GM18511 (cell line): ENCODE data around the gene ATP6V1G2.

ENCODE experiments used
- ATAC-seq: cut with Tn5 transposase; IDR thresholded peaks from one replicate; pipeline ENCODE4 v1.9.1; 2021; ENCODE audit warnings: mild to moderate bottlenecking, moderate library complexity; ENCODE audit not compliant: unreplicated experiment

ATP6V1G2 gene

DNA sequence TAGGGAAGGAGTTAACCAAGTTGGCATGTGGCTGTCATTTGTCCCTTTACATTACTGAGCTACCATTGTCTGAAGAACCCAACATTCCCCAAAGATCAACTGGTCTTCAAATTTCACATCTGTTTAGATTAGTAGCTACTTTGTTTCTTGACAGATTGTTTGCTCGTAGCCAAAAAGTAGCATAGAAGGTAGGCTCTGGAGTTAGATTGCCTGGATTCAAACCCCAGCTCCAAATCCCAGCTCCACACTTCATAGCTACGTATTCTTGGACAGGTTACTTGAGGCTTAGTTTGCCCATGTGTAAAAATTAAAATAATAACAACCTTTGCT, 2.1 kb upstream of the ATP6V1G2 start:
- ATAC-seq: no peak

- no peak for ATAC-seq
Measured at GRCh38 chr6:31547727-31548543, 1.5 kb upstream of the ATP6V1G2 start.

DNA sequence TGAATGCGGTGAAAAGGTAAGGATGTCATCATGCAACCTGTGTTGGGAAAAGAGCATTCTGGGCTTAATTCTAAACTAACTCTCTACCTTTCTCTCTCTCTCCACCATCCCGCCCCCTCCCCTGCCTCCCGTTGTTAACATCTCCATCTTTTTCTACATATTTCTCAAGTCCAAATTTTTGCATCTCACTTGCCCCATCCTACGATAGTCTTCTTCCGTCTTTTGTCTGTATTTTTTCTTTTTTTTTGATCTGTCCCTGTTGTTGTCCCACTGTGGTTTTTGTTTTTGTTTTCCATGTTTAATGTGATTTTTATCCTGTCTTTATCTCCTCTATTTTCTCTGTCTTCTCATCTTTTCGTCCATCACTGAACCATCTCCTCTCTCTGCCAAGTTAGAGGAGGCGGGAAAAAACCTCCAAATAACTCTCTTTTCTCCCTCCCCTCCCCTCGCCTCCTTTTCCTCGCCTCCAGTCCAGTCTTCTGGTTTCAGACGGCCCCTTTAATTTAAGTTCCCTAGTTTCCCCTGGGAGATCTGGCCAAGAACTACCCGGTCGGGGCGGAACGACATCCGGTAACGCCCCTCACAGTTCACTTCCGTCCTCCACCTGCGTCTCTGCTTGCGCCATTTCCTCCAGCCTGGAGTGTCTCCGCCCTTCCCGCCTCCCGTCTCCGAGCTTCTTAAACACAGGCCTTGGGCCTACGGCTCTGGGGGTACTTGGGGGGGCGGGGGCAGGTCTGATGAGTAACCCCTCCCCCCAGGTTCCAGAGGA, 734 bp upstream of the ATP6V1G2 start, which contains the start of gene NFKBIL1:
Gene NFKBIL1, plus strand, starts transcription at position 651 of the 769 bp plus-strand sequence. Its CDS starts 87 bp downstream, at position 738.
- ATAC-seq: peak; percentile 72

DNA sequence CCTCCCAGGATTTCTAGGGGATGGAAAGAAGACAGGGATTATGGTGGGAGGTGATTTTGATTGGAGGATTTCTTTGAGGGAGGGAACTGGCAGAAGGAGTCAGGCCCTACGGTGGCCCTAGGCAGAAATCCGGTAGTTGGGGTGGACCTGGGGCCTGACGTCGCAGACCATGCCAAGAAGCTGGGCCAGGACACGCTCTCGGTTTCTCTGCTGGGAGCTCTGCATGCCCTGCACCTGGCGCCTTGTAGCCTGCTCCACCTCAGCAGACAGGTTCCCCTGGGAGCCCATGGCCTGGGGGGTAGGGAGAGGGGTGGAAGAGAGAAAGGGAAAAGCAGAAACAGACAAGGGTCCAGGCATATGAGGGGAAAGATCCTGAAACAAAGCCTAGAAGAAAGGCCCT, 1.1 kb downstream of the ATP6V1G2 start:
- ATAC-seq: no peak

GRCh38 chr6:31544676-31545075, 1.7 kb downstream of the ATP6V1G2 start:
- no peak for ATAC-seq

GRCh38 chr6:31543639-31544038, 2.8 kb downstream of the ATP6V1G2 start:
- ATAC-seq: no peak

- peak; percentile 80 for ATAC-seq
Measured at GRCh38 chr6:31541658-31542521, 4.5 kb downstream of the ATP6V1G2 start, which contains the start of gene DDX39B. TSS of gene DDX39B (minus strand) at chr6:31542003. CDS start at chr6:31540532, 1,471 bp downstream.

DNA sequence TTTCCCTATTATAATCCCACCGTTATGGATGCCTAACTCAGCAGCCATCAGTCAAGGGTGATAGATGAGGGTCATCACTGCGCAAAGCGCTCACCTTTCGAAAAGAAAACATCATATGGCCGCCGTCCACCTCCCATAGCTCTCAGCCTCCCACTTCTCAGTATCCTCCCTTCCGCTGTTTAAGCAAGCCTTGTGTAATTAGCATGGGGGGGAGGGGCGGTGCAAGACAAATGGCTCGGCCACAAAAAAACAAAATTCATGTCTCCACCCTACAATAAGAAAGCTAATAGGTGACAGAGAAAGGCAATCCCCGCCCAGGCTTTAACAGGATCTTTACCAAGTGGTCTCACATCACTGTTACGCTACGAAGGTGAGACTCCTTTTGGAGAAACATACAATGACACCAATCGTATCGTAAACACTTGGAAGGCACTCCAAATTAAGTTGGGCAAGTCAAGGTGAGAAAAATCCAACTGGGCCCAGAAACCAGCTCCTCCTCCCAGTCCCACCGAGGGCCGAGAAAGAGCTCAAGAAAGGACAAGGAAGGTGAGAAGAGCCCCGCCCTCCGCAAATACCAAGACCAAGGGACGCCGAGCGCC, 5.2 kb downstream of the ATP6V1G2 start:
- ATAC-seq: no peak

- no peak for ATAC-seq
Measured at GRCh38 chr6:31540640-31541039, 5.8 kb downstream of the ATP6V1G2 start.

DNA sequence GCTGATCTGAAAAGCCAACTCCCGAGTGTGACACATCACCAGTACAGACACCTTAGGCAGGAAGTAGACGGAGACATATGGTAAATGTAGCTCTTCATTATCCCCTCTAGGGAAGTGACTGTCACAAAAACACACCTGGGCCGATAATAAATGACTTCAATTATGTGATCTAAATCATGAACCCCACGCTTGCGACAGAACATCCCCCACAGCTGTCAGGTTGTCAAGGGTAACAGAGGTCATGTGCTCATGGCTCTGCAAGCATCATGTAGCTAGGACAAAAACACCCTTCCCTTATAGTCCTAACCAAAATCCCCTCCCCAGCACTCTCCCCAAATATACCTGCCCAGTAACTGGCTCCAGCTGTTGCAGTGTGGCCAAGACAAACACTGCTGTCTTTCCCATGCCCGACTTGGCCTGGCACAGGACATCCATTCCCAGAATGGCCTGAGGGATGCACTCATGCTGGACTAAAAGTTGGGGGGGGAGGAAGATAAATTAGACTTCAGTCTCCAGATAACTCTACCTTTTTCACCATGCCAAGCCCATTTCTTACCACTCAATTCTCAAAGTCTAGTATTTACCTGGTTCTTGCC, 7.5 kb downstream of the ATP6V1G2 start:
- no peak for ATAC-seq

DNA sequence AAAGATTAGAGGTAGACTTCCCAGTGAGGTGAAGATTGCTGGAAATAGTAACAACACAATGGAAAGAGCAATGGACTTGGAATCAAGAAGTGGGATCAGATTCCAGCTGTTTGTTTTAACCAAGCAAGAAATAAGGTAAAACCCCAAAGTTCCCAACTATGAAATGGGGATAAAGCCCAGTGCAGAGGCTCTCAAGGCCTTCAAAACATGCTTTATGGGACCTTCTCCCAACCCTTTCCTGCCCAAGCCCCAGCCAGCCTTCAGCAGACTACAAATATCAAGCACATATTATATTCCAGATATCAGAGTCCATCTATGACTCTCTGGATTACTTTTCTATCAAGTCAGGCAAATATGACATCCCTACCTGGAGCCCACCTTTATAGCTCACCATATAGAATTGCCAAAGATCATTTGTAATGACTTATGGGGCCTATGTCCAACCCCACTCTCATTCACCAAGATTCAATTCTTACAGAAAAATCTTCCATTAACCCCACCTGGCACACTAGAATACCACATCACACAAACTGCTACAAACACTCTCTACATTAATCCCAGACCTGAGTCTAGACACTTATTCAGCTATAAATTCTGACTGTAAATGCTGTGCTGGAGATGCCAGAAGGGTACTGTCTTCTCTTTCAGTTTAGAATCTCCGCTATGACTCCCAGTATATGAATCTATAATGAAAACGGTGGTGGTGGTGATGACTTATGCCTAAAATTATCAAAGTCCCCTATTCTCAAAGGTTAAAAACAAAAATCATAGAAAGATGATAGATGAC, 10.7 kb downstream of the ATP6V1G2 start:
- no peak for ATAC-seq

DNA sequence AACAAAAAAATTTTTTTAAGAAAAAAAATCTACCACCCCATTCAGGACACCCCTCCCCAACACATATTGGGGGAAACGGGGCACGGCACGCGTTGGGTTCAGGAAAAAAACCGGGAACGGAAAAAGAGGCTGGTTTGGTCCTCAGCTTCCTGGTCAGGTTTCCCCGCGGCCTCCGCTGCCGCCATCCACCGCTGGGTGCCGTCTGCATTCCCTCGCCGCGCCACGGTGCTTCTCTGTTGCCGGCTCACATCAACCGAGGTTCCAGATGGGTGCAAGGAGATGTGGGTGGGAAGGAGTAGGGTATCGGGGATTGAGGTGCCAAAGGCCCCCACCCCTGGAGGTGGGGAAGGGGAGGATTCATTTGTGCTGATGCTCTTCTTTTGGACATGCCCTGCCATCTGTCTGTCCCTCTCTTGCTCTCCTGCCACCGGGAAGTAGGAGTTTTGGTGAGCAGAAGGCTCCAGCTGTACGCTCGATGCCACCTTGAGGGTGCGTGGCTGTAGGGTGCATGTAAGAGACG, 11.8 kb downstream of the ATP6V1G2 start:
- no peak for ATAC-seq

- ATAC-seq: no peak
Measured at GRCh38 chr6:31534011-31534410, 12.4 kb downstream of the ATP6V1G2 start.

DNA sequence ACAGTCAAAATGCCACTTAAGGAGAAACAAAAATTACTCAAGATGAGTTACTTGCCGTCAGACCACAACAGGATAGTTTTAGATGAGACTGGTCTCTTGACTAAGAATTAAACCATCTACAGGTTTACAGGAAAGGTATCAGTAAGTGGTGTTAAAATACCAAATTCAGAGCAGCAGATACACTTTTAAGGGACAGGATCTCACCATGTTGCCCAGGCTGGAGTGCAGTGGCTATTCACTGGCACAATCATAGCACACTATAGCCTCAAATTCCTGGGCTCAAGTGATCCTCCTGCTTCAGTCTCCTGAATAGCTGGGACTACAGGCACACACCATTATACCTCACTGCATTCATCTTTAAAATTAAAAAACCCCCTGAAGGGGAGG, 13.0 kb downstream of the ATP6V1G2 start:
- ATAC-seq: no peak

DNA sequence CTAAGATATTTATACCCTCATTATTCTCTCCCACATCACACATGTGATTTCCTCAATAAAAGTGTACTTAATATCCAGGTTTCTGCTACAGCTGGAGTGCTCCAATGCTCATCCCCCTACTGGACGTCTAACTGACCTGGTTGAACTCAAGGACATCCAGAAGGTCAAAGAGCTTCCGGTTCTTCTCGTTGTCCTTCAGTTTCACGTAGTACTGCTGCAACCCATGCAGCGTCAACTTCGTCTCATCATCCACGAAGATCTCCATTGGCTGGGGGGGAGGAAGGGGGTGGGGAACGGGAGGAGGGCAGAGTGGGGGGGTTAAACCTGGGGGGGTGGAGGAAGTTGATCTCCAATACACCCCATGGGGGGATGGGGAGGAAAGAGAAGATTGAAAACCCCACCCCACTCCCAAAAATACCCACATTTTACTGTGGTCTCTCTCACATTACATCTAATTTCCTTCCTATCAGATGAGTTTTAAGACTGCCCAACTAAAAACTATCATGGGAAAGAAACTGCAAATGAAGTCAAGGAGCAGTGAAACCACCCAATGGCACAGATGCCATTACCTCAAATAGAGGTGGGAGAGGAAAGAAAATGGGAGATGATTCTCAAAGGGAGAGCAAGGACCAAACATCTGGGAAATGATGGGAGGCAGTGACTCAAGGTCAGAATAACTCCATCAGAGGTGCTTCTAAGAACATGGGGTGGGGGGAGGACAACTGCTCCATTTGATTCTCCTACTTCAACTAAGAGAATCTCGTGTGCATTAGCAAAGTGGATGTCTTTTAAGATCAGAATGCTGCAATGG, 13.6 kb downstream of the ATP6V1G2 start:
- ATAC-seq: no peak

DNA sequence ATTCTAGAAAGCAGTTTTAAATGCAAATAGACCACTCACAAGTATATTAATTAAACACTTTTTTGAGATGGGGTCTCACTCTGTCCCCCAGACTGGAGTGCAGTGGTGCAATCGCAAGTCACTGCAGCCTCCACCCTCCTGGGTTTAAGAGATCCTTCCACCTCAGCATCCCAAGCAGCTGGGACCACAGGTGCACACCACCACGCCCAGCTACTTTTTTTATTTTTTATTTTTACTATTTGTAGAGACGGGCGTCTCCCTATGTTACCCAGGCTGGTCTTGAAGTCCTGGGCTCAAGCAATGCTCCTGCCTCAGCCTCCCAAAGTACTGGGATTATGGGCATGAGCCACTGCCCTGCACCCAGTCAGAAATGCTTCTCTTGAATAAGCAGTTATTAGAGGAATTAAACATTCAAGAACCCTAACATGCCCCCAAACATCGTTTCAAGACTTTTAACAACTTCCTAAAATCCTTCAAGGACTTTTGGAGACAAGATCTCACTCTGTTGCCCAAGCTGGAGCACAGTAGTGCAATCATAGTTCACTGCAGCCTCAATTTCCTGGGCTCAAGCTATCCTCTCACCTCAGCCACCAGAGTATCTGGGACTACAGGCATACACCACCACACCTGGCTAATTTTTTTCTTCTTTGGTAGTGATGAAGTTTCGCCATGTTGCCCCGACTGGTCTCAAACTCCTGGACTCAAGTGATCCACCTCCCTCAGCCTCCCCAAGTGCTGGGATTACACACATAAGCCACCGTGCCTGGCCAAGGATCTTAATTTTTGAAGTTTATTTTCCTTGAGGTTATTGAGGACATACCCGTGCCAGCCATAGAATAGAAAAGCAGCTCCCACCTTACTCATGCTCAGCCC, 14.4 kb downstream of the ATP6V1G2 start:
- no peak for ATAC-seq

DNA sequence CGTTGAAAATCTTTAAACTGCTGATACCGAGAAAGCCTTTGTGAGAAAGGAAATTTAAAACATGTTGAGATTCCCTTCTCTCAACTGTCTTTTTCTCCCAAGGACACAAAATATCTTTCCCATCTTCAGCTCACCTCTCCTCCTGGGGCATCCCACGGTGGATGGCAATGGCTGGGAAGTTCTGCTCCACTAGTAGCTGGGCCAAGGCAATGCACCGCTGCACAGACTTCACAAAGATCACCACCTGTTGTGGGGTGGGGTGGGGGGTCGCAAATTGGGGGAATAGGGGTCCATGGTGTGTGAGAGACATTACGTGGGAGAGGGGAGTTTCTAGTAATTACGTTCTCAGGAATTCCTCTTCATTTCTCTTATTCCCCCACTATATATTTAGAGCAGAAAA, 15.2 kb downstream of the ATP6V1G2 start:
- no peak for ATAC-seq

DNA sequence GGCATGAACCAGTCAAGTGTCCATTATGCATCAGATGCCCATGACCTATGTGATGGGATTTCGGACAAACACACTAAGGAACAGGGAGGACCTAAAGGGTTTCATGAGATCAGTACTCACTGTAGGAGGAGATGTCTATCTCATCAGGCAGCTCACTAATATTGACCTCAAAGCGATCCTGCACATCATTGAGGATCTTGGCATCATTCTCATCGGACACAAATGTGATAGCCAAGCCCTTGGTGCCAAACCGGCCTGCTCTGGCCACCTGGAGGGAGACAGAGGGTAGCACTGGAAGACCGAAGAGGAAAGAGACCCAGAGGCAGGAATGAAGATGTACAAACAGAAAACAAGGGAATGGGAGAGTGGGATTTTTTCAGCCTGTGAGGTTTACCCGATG, 15.7 kb downstream of the ATP6V1G2 start:
- ATAC-seq: no peak
